AG09309 (cell line): Measurements from ENCODE around the gene CNOT3.

ENCODE experiments used
- DNase-seq: peaks from one replicate; pipeline ENCODE4 v3.0.0-alpha.2; 2010; ENCODE audit warnings: low read depth
- H3K4me3 ChIP-seq: 2 replicates; pipeline ENCODE4 v1.5.1; 2011; ENCODE audit warnings: mild to moderate bottlenecking, low read depth, low read length, moderate library complexity; ENCODE audit not compliant: control insufficient read depth
- CTCF ChIP-seq: IDR thresholded peaks from 2 replicates; pipeline ENCODE4 v1.5.1; 2011; ENCODE audit warnings: mild to moderate bottlenecking, low read depth, low read length, inconsistent platforms; ENCODE audit not compliant: insufficient read depth, control insufficient read depth; ENCODE audit errors: missing control alignments

Gene CNOT3

GRCh38 chr19:54141356-54141755 is 3.8 kb downstream of the CNOT3 start:
- no peak for TF ChIP-seq CTCF
- DNase-seq, result no peak
- H3K4me3 ChIP-seq, result no peak overlapping the region

- H3K4me3 ChIP-seq, result no peak overlapping the region
- TF ChIP-seq CTCF, result no peak
- no peak for DNase-seq
These were observed 4.7 kb downstream of the CNOT3 start for GRCh38 chr19:54142166-54142780.

- no peak overlapping the region for H3K4me3 ChIP-seq
- DNase-seq, result no peak
- TF ChIP-seq CTCF, result no peak
These were observed 8.1 kb downstream of the CNOT3 start for GRCh38 chr19:54145541-54146158.

- no peak for TF ChIP-seq CTCF
- no peak for DNase-seq
- no peak overlapping the region for H3K4me3 ChIP-seq
These were observed 10.1 kb downstream of the CNOT3 start for GRCh38 chr19:54147676-54148075.

- no peak for DNase-seq
- H3K4me3 ChIP-seq, result no peak overlapping the region
- TF ChIP-seq CTCF, result no peak
These were observed 10.6 kb downstream of the CNOT3 start for GRCh38 chr19:54148158-54148557.

GRCh38 chr19:54149021-54149812 is 11.7 kb downstream of the CNOT3 start:
- TF ChIP-seq CTCF, result no peak
- DNase-seq, result no peak
- no peak overlapping the region for H3K4me3 ChIP-seq
